ENCODE results near the gene REEP1.

GRCh38 chr2:86283411-86284030 is 53.9 kb downstream of the REEP1 start:
- TF ChIP-seq POLR2AphosphoS5 (IDR thresholded peaks at IDR 0.05) (no peak), POLR2A (IDR thresholded peaks at IDR 0.05; ENCODE audit: low read depth) (no peak), CTCF (IDR thresholded peaks at IDR 0.05) (no peak), EP300 (IDR thresholded peaks at IDR 0.05) (no peak)

Data from esophagus muscularis mucosa (tissue), 4 donors.